Neural progenitor cell (in vitro differentiated cells): ENCODE results near the gene OTOS. TPM values are rescaled to one million over a fixed set of nuclear protein-coding genes. Genes with fewer than 3 reads are reported as not detected.

ENCODE experiments used
- DNase-seq: peaks from one replicate; pipeline ENCODE4 v3.0.0-alpha.2; 2016; ENCODE audit warnings: low spot score
- H2AFZ ChIP-seq: fragments of 200-600 bp; sonication (generic); replicated peaks from 2 replicates; pipeline ENCODE4 v1.6.1; 2016; ENCODE audit warnings: antibody characterized with exemption
- H3F3A ChIP-seq: fragments of 200-600 bp; sonication (generic); 2 replicates; pipeline ENCODE4 v1.6.1; 2016; ENCODE audit warnings: antibody characterized with exemption, low read depth
- H3K27ac ChIP-seq: fragments of 200-600 bp; sonication (generic); 2 replicates; pipeline ENCODE4 v1.5.1; 2016; ENCODE audit warnings: mild to moderate bottlenecking
- H3K27me3 ChIP-seq: fragments of 200-600 bp; sonication (generic); 2 replicates; pipeline ENCODE4 v1.6.1; 2016; ENCODE audit warnings: mild to moderate bottlenecking, moderate library complexity
- H3K36me3 ChIP-seq: fragments of 200-600 bp; sonication (generic); 2 replicates; pipeline ENCODE4 v1.5.1; 2016
- H3K4me1 ChIP-seq: fragments of 200-600 bp; sonication (generic); 2 replicates; pipeline ENCODE4 v1.6.1; 2016; ENCODE audit warnings: mixed run types
- H3K4me2 ChIP-seq: fragments of 200-600 bp; sonication (generic); 2 replicates; pipeline ENCODE4 v1.6.1; 2016
- H3K4me3 ChIP-seq: fragments of 200-600 bp; sonication (generic); 2 replicates; pipeline ENCODE4 v1.5.1; 2016
- H3K79me2 ChIP-seq: fragments of 200-600 bp; sonication (generic); 2 replicates; pipeline ENCODE4 v1.6.1; 2016; ENCODE audit warnings: low read depth
- H3K9ac ChIP-seq: fragments of 200-600 bp; sonication (generic); 2 replicates; pipeline ENCODE4 v1.6.1; 2016
- H3K9me3 ChIP-seq: fragments of 200-600 bp; sonication (generic); 2 replicates; pipeline ENCODE4 v1.5.1; 2016; ENCODE audit warnings: low read depth
- H4K20me1 ChIP-seq: fragments of 200-600 bp; sonication (generic); 2 replicates; pipeline ENCODE4 v1.6.1; 2016; ENCODE audit warnings: low read depth
- H3K27ac Mint-ChIP-seq: 3 replicates; pipeline ENCODE4 v1.8.0; 2021; ENCODE audit warnings: mixed read lengths
- H3K27me3 Mint-ChIP-seq: 2 replicates; pipeline ENCODE4 v1.8.0; 2022; ENCODE audit warnings: low read depth, mild to moderate bottlenecking, inconsistent platforms, moderate library complexity, mixed read lengths; ENCODE audit not compliant: insufficient read depth
- H3K36me3 Mint-ChIP-seq: 3 replicates; pipeline ENCODE4 v1.8.0; 2021; ENCODE audit warnings: mixed read lengths
- H3K4me1 Mint-ChIP-seq: 3 replicates; pipeline ENCODE4 v1.8.0; 2021; ENCODE audit warnings: mixed read lengths
- H3K4me3 Mint-ChIP-seq: 3 replicates; pipeline ENCODE4 v1.8.0; 2021; ENCODE audit warnings: mild to moderate bottlenecking, moderate library complexity, mixed read lengths
- H3K9me3 Mint-ChIP-seq: 3 replicates; pipeline ENCODE4 v1.8.0; 2020; ENCODE audit warnings: mixed read lengths
- CTCF ChIP-seq: fragments of 200-600 bp; sonication (generic); IDR thresholded peaks from 2 replicates; pipeline ENCODE4 v1.5.1; 2017; ENCODE audit warnings: antibody characterized with exemption, mild to moderate bottlenecking
- EZH2 ChIP-seq: fragments of 200-600 bp; sonication (generic); IDR thresholded peaks from 2 replicates; pipeline ENCODE4 v1.6.1; 2017; ENCODE audit warnings: antibody characterized with exemption, mild to moderate bottlenecking, moderate library complexity
- EZH2phosphoT487 ChIP-seq: fragments of 200-600 bp; sonication (generic); IDR thresholded peaks from 2 replicates; pipeline ENCODE4 v1.6.1; 2017; ENCODE audit warnings: antibody characterized with exemption
- total RNA-seq: library from RNA; depleted of rRNA; stranded (reverse); fragments of >200 nt; gene quantifications from 2 replicates; pipeline ENCODE4 v1.2.3, GENCODE V29; 2015; ENCODE audit warnings: low replicate concordance

Gene OTOS
- total RNA-seq, 1 donor from 2014 or later = not detected

- no peak for DNase-seq
- no peaks in the 10 kb centered on the region for H3K9me3 ChIP-seq
- Mint-ChIP-seq H3K27me3 (peaks cover 15% of the 10 kb centered on the region), H3K36me3 (no peaks in the 10 kb centered on the region), H3K4me1 (peaks cover 19% of the 10 kb centered on the region), H3K27ac (no peak overlapping the region), H3K9me3 (peaks cover 4% of the 10 kb centered on the region), H3K4me3 (no peak overlapping the region)
- H3K36me3 ChIP-seq = no peaks in the 10 kb centered on the region
- no peaks in the 10 kb centered on the region for H3K79me2 ChIP-seq
- H4K20me1 ChIP-seq = no peaks in the 10 kb centered on the region
- H2AFZ ChIP-seq = no peak overlapping the region
- peaks cover 12% of the 10 kb centered on the region for H3F3A ChIP-seq
- peaks cover 8% of the 10 kb centered on the region for H3K27me3 ChIP-seq
- H3K9ac ChIP-seq = no peak overlapping the region
- no peak overlapping the region for H3K4me2 ChIP-seq
- peaks cover 18% of the 10 kb centered on the region for H3K4me1 ChIP-seq
- H3K4me3 ChIP-seq = no peak overlapping the region
- H3K27ac ChIP-seq = no peak overlapping the region
- TF ChIP-seq EZH2phosphoT487 = no peak
These were observed 1.9 kb upstream of the OTOS start for GRCh38 chr2:240142256-240142775.

GRCh38 chr2:240141736-240142135, 1.3 kb upstream of the OTOS start:
- no peaks in the 10 kb centered on the region for H3K36me3 ChIP-seq
- H3K27me3 ChIP-seq = peaks cover 14% of the 10 kb centered on the region
- no peak for DNase-seq
- peaks cover 19% of the 10 kb centered on the region for H3K4me1 Mint-ChIP-seq
- no peak overlapping the region for H3K9ac ChIP-seq
- peaks cover 9% of the 10 kb centered on the region for H3K27me3 Mint-ChIP-seq
- H3K4me3 Mint-ChIP-seq = no peak overlapping the region
- H4K20me1 ChIP-seq = no peaks in the 10 kb centered on the region
- no peaks in the 10 kb centered on the region for H3K9me3 Mint-ChIP-seq
- peaks cover 12% of the 10 kb centered on the region for H3F3A ChIP-seq
- no peak overlapping the region for H3K27ac Mint-ChIP-seq
- H3K36me3 Mint-ChIP-seq = no peaks in the 10 kb centered on the region
- H3K4me2 ChIP-seq = no peak overlapping the region
- TF ChIP-seq CTCF = no peak
- TF ChIP-seq EZH2phosphoT487 = no peak
- no peak for TF ChIP-seq EZH2
- H3K9me3 ChIP-seq = no peaks in the 10 kb centered on the region
- peaks cover 18% of the 10 kb centered on the region for H3K4me1 ChIP-seq
- no peaks in the 10 kb centered on the region for H3K79me2 ChIP-seq
- no peak overlapping the region for H2AFZ ChIP-seq
- no peak overlapping the region for H3K4me3 ChIP-seq
- H3K27ac ChIP-seq = no peak overlapping the region

- peaks cover 19% of the 10 kb centered on the region for H3K4me1 Mint-ChIP-seq
- Histone ChIP-seq H3K36me3 (no peaks in the 10 kb centered on the region), H3K27me3 (peaks cover 19% of the 10 kb centered on the region), H3K4me2 (peak overlapping the region; percentile 68), H3K4me3 (no peak overlapping the region), H3K4me1 (peaks cover 18% of the 10 kb centered on the region), H3F3A (peaks cover 12% of the 10 kb centered on the region), H3K9me3 (no peaks in the 10 kb centered on the region), H3K27ac (no peak overlapping the region), H3K9ac (no peak overlapping the region), H2AFZ (no peak overlapping the region), H4K20me1 (no peaks in the 10 kb centered on the region), H3K79me2 (peaks cover 2% of the 10 kb centered on the region)
- H3K9me3 Mint-ChIP-seq = no peaks in the 10 kb centered on the region
- no peak overlapping the region for H3K4me3 Mint-ChIP-seq
- H3K27me3 Mint-ChIP-seq = peaks cover 7% of the 10 kb centered on the region
- peak; percentile 18 for DNase-seq
- H3K36me3 Mint-ChIP-seq = no peaks in the 10 kb centered on the region
- no peak overlapping the region for H3K27ac Mint-ChIP-seq
- TF ChIP-seq EZH2 (no peak), EZH2phosphoT487 (no peak), CTCF (no peak)
These were observed 462 bp upstream of the OTOS start for GRCh38 chr2:240140920-240141319.

- H4K20me1 ChIP-seq = peaks cover 9% of the 10 kb centered on the region
- H3K9me3 ChIP-seq = no peaks in the 10 kb centered on the region
- no peak overlapping the region for H3K4me3 ChIP-seq
- no peaks in the 10 kb centered on the region for H3K36me3 ChIP-seq
- peaks cover 27% of the 10 kb centered on the region for H3K4me1 Mint-ChIP-seq
- H3K27me3 Mint-ChIP-seq = peaks cover 7% of the 10 kb centered on the region
- H3K9me3 Mint-ChIP-seq = no peaks in the 10 kb centered on the region
- H3K79me2 ChIP-seq = peaks cover 13% of the 10 kb centered on the region
- no peak for TF ChIP-seq EZH2
- TF ChIP-seq EZH2phosphoT487 = no peak
- no peak for TF ChIP-seq CTCF
- H3F3A ChIP-seq = peaks cover 12% of the 10 kb centered on the region
- H3K27ac Mint-ChIP-seq = no peak overlapping the region
- no peak overlapping the region for H3K27ac ChIP-seq
- H3K36me3 Mint-ChIP-seq = no peaks in the 10 kb centered on the region
- no peak overlapping the region for H3K4me3 Mint-ChIP-seq
- H3K4me1 ChIP-seq = peaks cover 25% of the 10 kb centered on the region
- no peak overlapping the region for H3K9ac ChIP-seq
- H3K4me2 ChIP-seq = peak overlapping the region; percentile 68
- DNase-seq = peak; percentile 88
- H3K27me3 ChIP-seq = peaks cover 19% of the 10 kb centered on the region
- H2AFZ ChIP-seq = peak overlapping the region; percentile 61
These were observed 628 bp downstream of the OTOS start for GRCh38 chr2:240139666-240140393.
